HEK293 (cell line): ENCODE data around the gene SPRR2A.

Experiments
- CTCF ChIA-PET: fragments of 350-600 bp; formaldehyde crosslinking; extraction: SDS; loops from one replicate; lab custom pipeline; 2021; ENCODE audit warnings: antibody characterized with exemption; lab: Yijun Ruan, JAX
- POLR2A ChIA-PET: fragments of 300-600 bp; formaldehyde crosslinking; extraction: SDS; loops from one replicate; lab custom pipeline; 2020; ENCODE audit warnings: antibody characterized with exemption, inconsistent platforms; lab: Yijun Ruan, JAX
- H3K27ac ChIP-seq: fragments of 200-500 bp; sonication (Bioruptor generic); 2 replicates; pipeline ENCODE4 v1.5.1; 2014; ENCODE audit warnings: low read depth, low read length, control low read depth, inconsistent platforms; ENCODE audit errors: extremely low read depth
- H3K36me3 ChIP-seq, 2 experiments: fragments of 200-500 bp in 1 of 2; sonication (Bioruptor generic) in 1 of 2; 1 replicate in 1 of 2; 2 replicates in 1 of 2; pipeline ENCODE4 v1.5.1; 2014 to 2017; ENCODE audit warnings: inconsistent platforms in 2 of 2, low read length in 2 of 2; ENCODE audit not compliant: control insufficient read depth in 2 of 2, insufficient read depth in 1 of 2
- H3K4me1 ChIP-seq: fragments of 200-500 bp; sonication (Bioruptor generic); 2 replicates; pipeline ENCODE4 v1.5.1; 2014; ENCODE audit warnings: mild to moderate bottlenecking, low read length, inconsistent platforms; ENCODE audit not compliant: control insufficient read depth, insufficient read depth
- H3K4me3 ChIP-seq: 2 replicates; pipeline ENCODE4 v1.5.1; 2011; ENCODE audit warnings: low read depth, mild to moderate bottlenecking, control low read depth, low read length, moderate library complexity
- H3K9me3 ChIP-seq: fragments of 200-500 bp; sonication (Bioruptor generic); 2 replicates; pipeline ENCODE4 v1.5.1; 2014; ENCODE audit warnings: low read depth, low read length, inconsistent platforms; ENCODE audit not compliant: control insufficient read depth, insufficient read depth
- BCL11B ChIP-seq: fragments of 450-650 bp; formaldehyde crosslinking; IDR thresholded peaks from 2 replicates; pipeline ENCODE4 v1.5.1; 2016; ENCODE audit warnings: low read depth, missing biosample characterization, missing genetic modification characterization
- HOXC10 ChIP-seq: sonication (generic); formaldehyde crosslinking; IDR thresholded peaks from 2 replicates; pipeline ENCODE4 v1.8.1; 2023; ENCODE audit warnings: mild to moderate bottlenecking, missing genetic modification reagents
- HOXD13 ChIP-seq: sonication (generic); formaldehyde crosslinking; IDR thresholded peaks from 2 replicates; pipeline ENCODE4 v1.8.0; 2022; ENCODE audit warnings: missing genetic modification reagents, borderline replicate concordance
- KLF16 ChIP-seq: fragments of 450-650 bp; formaldehyde crosslinking; IDR thresholded peaks from 2 replicates; pipeline ENCODE4 v1.5.1; 2017; ENCODE audit warnings: missing biosample characterization, missing genetic modification characterization
- SETDB1 ChIP-seq: IDR thresholded peaks from one replicate; pipeline ENCODE4 v1.6.1; 2017; ENCODE audit warnings: mild to moderate bottlenecking, low read length, moderate library complexity, mixed read lengths; ENCODE audit not compliant: insufficient read length
- TCF7L2 ChIP-seq: IDR thresholded peaks from 2 replicates; pipeline ENCODE4 v1.6.1; 2011; ENCODE audit warnings: low read depth, mild to moderate bottlenecking, inconsistent platforms, low read length, moderate library complexity, borderline replicate concordance
- TRIM28 ChIP-seq: IDR thresholded peaks from 2 replicates; pipeline ENCODE4 v1.6.1; 2011; ENCODE audit warnings: low read length, control low read depth, borderline replicate concordance
- ZFHX2 ChIP-seq: fragments of 450-650 bp; formaldehyde crosslinking; conservative IDR thresholded peaks from 2 replicates; pipeline ENCODE4 v1.5.1; 2016; ENCODE audit warnings: missing biosample characterization, missing genetic modification characterization
- ZFP41 ChIP-seq: fragments of 450-650 bp; formaldehyde crosslinking; IDR thresholded peaks from 2 replicates; pipeline ENCODE4 v1.5.1; 2016; ENCODE audit warnings: missing biosample characterization, missing genetic modification characterization, borderline replicate concordance
- ZNF10 ChIP-seq: fragments of 450-650 bp; formaldehyde crosslinking; IDR thresholded peaks from 2 replicates; pipeline ENCODE4 v1.5.1; 2017; ENCODE audit warnings: missing biosample characterization, missing genetic modification characterization
- ZNF19 ChIP-seq: fragments of 450-650 bp; formaldehyde crosslinking; IDR thresholded peaks from 2 replicates; pipeline ENCODE4; 2016; ENCODE audit warnings: missing biosample characterization, missing genetic modification characterization, low read depth
- ZNF2 ChIP-seq: fragments of 450-650 bp; formaldehyde crosslinking; IDR thresholded peaks from 2 replicates; pipeline ENCODE4 v1.5.1; 2016; ENCODE audit warnings: missing biosample characterization, missing genetic modification characterization
- ZNF23 ChIP-seq: fragments of 450-650 bp; formaldehyde crosslinking; IDR thresholded peaks from 2 replicates; pipeline ENCODE4 v1.5.1; 2016; ENCODE audit warnings: missing biosample characterization, missing genetic modification characterization, borderline replicate concordance
- ZNF350 ChIP-seq: fragments of 450-650 bp; formaldehyde crosslinking; IDR thresholded peaks from 2 replicates; pipeline ENCODE4 v1.5.0; 2017; ENCODE audit warnings: missing biosample characterization, mild to moderate bottlenecking, missing genetic modification characterization
- ZNF423 ChIP-seq: fragments of 450-650 bp; formaldehyde crosslinking; IDR thresholded peaks from 2 replicates; pipeline ENCODE4 v1.5.1; 2016; ENCODE audit warnings: missing biosample characterization, missing genetic modification characterization
- ZNF510 ChIP-seq: fragments of 450-650 bp; formaldehyde crosslinking; IDR thresholded peaks from 2 replicates; pipeline ENCODE4 v1.5.1; 2018; ENCODE audit warnings: mild to moderate bottlenecking, missing genetic modification characterization, missing biosample characterization; ENCODE audit not compliant: insufficient replicate concordance
- ZNF561 ChIP-seq: fragments of 450-650 bp; IDR thresholded peaks from 2 replicates; pipeline ENCODE4 v1.5.1; 2018; ENCODE audit warnings: missing biosample characterization, missing genetic modification characterization, borderline replicate concordance
- ZNF585B ChIP-seq: fragments of 450-650 bp; formaldehyde crosslinking; IDR thresholded peaks from 2 replicates; pipeline ENCODE4 v1.5.1; 2016; ENCODE audit warnings: missing biosample characterization, missing genetic modification characterization
- ZNF621 ChIP-seq: fragments of 450-650 bp; formaldehyde crosslinking; IDR thresholded peaks from 2 replicates; pipeline ENCODE4 v1.5.1; 2017; ENCODE audit warnings: missing biosample characterization, missing genetic modification characterization
- ZNF626 ChIP-seq: fragments of 450-650 bp; sonication (Bioruptor Pico); formaldehyde crosslinking; IDR thresholded peaks from 2 replicates; pipeline ENCODE4 v1.5.1; 2018; ENCODE audit warnings: missing biosample characterization, missing genetic modification characterization, inconsistent platforms
- ZNF629 ChIP-seq: fragments of 450-650 bp; formaldehyde crosslinking; IDR thresholded peaks from 2 replicates; pipeline ENCODE4 v1.5.1; 2017; ENCODE audit warnings: missing biosample characterization, missing genetic modification characterization
- ZNF76 ChIP-seq: fragments of 450-650 bp; formaldehyde crosslinking; IDR thresholded peaks from 2 replicates; pipeline ENCODE4; 2016; ENCODE audit warnings: low read depth, missing biosample characterization, missing genetic modification characterization, borderline replicate concordance
- ZNF777 ChIP-seq: fragments of 450-650 bp; formaldehyde crosslinking; IDR thresholded peaks from 2 replicates; pipeline ENCODE4 v1.5.1; 2017; ENCODE audit warnings: missing biosample characterization, missing genetic modification characterization, borderline replicate concordance
- ZNF785 ChIP-seq: fragments of 450-650 bp; formaldehyde crosslinking; IDR thresholded peaks from 2 replicates; pipeline ENCODE4 v1.5.1; 2016; ENCODE audit warnings: missing biosample characterization, missing genetic modification characterization
- ZNF792 ChIP-seq: fragments of 450-650 bp; formaldehyde crosslinking; IDR thresholded peaks from 2 replicates; pipeline ENCODE4 v1.5.1; 2016; ENCODE audit warnings: missing biosample characterization, missing genetic modification characterization
- ZNF837 ChIP-seq: fragments of 450-650 bp; formaldehyde crosslinking; IDR thresholded peaks from 2 replicates; pipeline ENCODE4 v1.5.1; 2016; ENCODE audit warnings: missing biosample characterization, missing genetic modification characterization
- ZXDB ChIP-seq: fragments of 450-650 bp; formaldehyde crosslinking; IDR thresholded peaks from 2 replicates; pipeline ENCODE4 v1.5.1; 2016; ENCODE audit warnings: missing biosample characterization, missing genetic modification characterization
- TF ChIP-seq, protein P1 (sequence below): IDR thresholded peaks from 2 replicates; pipeline ENCODE4 v1.6.1; 2011; ENCODE audit warnings: mild to moderate bottlenecking, low read depth, low read length, borderline replicate concordance
- TF ChIP-seq, protein P2 (sequence below): fragments of 450-650 bp; formaldehyde crosslinking; IDR thresholded peaks from 2 replicates; pipeline ENCODE4 v1.5.1; 2016; ENCODE audit warnings: missing biosample characterization, missing genetic modification characterization, borderline replicate concordance
- TF ChIP-seq, protein P3 (sequence below): fragments of 450-650 bp; formaldehyde crosslinking; IDR thresholded peaks from 2 replicates; pipeline ENCODE4 v1.5.1; 2016; ENCODE audit warnings: missing biosample characterization, missing genetic modification characterization, borderline replicate concordance

Gene SPRR2A

DNA sequence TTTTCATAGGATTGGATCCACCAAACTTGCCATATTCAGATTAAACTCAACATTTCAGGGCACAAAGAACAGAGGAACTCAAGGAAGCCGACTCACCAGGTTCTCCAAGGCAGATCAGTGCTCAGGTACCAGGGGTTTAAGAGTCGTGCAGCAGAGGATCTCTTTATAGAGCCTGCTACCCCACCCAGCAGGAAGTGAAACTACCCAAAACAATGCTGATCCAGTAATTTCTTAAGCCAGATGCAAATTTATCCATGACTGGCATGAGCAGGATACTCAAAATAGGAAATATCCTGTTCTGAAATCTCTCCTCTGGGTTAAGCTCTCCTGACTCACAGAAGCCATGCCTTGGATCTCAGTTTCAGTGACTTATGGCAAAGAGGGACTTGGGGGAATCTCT, at the start of gene SPRR2A:
Gene SPRR2A (minus strand): TSS at position 138 of the 400 bp plus-strand sequence. CDS start 777 bp downstream, outside the sequence.
- H3K4me3 ChIP-seq, result no peak within 1 kb of the TSS
- ChIA-PET POLR2A (no interaction called here), CTCF (interaction anchor here (0.6 kb wide), 2 partner anchors 135 to 942 kb away, joined by 3 to 4 read pairs; no protein-coding TSS in a partner anchor)
- no peak within 1 kb of the TSS for H3K27ac ChIP-seq
- H3K36me3 ChIP-seq, result no peaks in the 10 kb centered on the region
- H3K4me1 ChIP-seq, result no peaks in the 10 kb centered on the region
- no peaks in the 10 kb centered on the region for H3K9me3 ChIP-seq
- no peak for TF ChIP-seq HOXC10
- no peak for TF ChIP-seq HOXD13
- TF ChIP-seq ZNF423 (tag by site-specific recombination), result no peak
- TF ChIP-seq ZNF23 (tag by site-specific recombination), result no peak
- TF ChIP-seq ZNF837 (tag by site-specific recombination), result no peak
- no peak for TF ChIP-seq ZNF629 (tag by site-specific recombination)
- no peak for TF ChIP-seq ZFHX2 (tag by site-specific recombination)
- no peak for TF ChIP-seq ZNF76 (tag by site-specific recombination)
- TF ChIP-seq ZNF10, result no peak
- no peak for TF ChIP-seq TCF7L2
- TF ChIP-seq ZFP41 (tag by site-specific recombination), result no peak
- no peak for TF ChIP-seq ZNF777 (tag by site-specific recombination)
- no peak for TF ChIP-seq ZNF510 (tag by site-specific recombination)

DNA sequence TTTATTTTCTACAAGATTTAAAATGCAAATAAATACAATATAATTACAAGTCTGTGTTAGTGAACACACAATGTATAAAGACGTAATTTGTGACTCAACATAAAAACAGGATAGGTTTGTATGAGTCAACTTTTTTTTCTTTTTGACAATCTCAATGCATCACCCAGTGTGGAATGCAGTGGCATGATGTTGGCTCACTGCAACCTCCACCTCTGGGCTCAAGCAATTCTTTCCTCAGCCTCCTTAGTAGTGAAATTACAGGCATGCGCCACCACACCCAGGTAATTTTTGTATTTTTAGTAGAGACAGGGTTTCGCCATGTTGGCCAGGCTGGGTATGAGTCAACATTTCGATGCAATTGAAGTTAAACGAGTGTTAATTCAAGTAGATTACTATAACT, 42.9 kb upstream of the SPRR2A start:
- Histone ChIP-seq H3K4me1 (no peaks in the 10 kb centered on the region), H3K4me3 (no peak overlapping the region), H3K27ac (no peak overlapping the region), H3K36me3 (no peaks in the 10 kb centered on the region), H3K9me3 (no peaks in the 10 kb centered on the region)
- CTCF ChIA-PET, result no interaction called here
- POLR2A ChIA-PET, result no interaction called here
- no peak for TF ChIP-seq SETDB1
- TF ChIP-seq ZNF19, result no peak
- TF ChIP-seq ZNF785, result no peak
- TF ChIP-seq ZXDB (tag by site-specific recombination), result no peak
- TF ChIP-seq TRIM28, result no peak
- TF ChIP-seq ZNF585B, result no peak
- TF ChIP-seq ZFP41 (tag by site-specific recombination), result no peak
- TF ChIP-seq KLF16, result no peak
- TF ChIP-seq ZNF792 (tag by site-specific recombination), result no peak
- no peak for TF ChIP-seq ZNF621 (tag by site-specific recombination)
- TF ChIP-seq, protein P1, sequence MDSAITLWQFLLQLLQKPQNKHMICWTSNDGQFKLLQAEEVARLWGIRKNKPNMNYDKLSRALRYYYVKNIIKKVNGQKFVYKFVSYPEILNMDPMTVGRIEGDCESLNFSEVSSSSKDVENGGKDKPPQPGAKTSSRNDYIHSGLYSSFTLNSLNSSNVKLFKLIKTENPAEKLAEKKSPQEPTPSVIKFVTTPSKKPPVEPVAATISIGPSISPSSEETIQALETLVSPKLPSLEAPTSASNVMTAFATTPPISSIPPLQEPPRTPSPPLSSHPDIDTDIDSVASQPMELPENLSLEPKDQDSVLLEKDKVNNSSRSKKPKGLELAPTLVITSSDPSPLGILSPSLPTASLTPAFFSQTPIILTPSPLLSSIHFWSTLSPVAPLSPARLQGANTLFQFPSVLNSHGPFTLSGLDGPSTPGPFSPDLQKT, result no peak
- TF ChIP-seq ZNF350, result no peak
- TF ChIP-seq, protein P2, sequence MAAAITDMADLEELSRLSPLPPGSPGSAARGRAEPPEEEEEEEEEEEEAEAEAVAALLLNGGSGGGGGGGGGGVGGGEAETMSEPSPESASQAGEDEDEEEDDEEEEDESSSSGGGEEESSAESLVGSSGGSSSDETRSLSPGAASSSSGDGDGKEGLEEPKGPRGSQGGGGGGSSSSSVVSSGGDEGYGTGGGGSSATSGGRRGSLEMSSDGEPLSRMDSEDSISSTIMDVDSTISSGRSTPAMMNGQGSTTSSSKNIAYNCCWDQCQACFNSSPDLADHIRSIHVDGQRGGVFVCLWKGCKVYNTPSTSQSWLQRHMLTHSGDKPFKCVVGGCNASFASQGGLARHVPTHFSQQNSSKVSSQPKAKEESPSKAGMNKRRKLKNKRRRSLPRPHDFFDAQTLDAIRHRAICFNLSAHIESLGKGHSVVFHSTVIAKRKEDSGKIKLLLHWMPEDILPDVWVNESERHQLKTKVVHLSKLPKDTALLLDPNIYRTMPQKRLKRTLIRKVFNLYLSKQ (tag by site-specific recombination), result no peak
- no peak for TF ChIP-seq BCL11B (tag by site-specific recombination)
- TF ChIP-seq, protein P3, sequence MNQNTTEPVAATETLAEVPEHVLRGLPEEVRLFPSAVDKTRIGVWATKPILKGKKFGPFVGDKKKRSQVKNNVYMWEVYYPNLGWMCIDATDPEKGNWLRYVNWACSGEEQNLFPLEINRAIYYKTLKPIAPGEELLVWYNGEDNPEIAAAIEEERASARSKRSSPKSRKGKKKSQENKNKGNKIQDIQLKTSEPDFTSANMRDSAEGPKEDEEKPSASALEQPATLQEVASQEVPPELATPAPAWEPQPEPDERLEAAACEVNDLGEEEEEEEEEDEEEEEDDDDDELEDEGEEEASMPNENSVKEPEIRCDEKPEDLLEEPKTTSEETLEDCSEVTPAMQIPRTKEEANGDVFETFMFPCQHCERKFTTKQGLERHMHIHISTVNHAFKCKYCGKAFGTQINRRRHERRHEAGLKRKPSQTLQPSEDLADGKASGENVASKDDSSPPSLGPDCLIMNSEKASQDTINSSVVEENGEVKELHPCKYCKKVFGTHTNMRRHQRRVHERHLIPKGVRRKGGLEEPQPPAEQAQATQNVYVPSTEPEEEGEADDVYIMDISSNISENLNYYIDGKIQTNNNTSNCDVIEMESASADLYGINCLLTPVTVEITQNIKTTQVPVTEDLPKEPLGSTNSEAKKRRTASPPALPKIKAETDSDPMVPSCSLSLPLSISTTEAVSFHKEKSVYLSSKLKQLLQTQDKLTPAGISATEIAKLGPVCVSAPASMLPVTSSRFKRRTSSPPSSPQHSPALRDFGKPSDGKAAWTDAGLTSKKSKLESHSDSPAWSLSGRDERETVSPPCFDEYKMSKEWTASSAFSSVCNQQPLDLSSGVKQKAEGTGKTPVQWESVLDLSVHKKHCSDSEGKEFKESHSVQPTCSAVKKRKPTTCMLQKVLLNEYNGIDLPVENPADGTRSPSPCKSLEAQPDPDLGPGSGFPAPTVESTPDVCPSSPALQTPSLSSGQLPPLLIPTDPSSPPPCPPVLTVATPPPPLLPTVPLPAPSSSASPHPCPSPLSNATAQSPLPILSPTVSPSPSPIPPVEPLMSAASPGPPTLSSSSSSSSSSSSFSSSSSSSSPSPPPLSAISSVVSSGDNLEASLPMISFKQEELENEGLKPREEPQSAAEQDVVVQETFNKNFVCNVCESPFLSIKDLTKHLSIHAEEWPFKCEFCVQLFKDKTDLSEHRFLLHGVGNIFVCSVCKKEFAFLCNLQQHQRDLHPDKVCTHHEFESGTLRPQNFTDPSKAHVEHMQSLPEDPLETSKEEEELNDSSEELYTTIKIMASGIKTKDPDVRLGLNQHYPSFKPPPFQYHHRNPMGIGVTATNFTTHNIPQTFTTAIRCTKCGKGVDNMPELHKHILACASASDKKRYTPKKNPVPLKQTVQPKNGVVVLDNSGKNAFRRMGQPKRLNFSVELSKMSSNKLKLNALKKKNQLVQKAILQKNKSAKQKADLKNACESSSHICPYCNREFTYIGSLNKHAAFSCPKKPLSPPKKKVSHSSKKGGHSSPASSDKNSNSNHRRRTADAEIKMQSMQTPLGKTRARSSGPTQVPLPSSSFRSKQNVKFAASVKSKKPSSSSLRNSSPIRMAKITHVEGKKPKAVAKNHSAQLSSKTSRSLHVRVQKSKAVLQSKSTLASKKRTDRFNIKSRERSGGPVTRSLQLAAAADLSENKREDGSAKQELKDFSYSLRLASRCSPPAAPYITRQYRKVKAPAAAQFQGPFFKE, result no peak
- no peak for TF ChIP-seq ZNF561 (tag by site-specific recombination)
- TF ChIP-seq ZNF2 (tag by site-specific recombination), result no peak
- TF ChIP-seq ZNF626 (tag by site-specific recombination), result no peak
